Midbrain (tissue), 1 donor: ENCODE measurements around the gene FSCN2.

Experiments used
- DNase-seq: peaks from one replicate; lab custom pipeline; 2025; lab: John Stamatoyannopoulos, UW

The FSCN2 gene

GRCh38 chr17:81542431-81543338, 14.5 kb downstream of the FSCN2 start:
- no peak for DNase-seq

- DNase-seq, result no peak
These were observed 15.1 kb downstream of the FSCN2 start for GRCh38 chr17:81543339-81543675.

- DNase-seq, result no peak
These were observed 15.6 kb downstream of the FSCN2 start for GRCh38 chr17:81543756-81544155.

- DNase-seq, result no peak
These were observed 16.3 kb downstream of the FSCN2 start for GRCh38 chr17:81544281-81544974.

GRCh38 chr17:81545160-81545949, 17.2 kb downstream of the FSCN2 start:
- DNase-seq, result no peak

DNA sequence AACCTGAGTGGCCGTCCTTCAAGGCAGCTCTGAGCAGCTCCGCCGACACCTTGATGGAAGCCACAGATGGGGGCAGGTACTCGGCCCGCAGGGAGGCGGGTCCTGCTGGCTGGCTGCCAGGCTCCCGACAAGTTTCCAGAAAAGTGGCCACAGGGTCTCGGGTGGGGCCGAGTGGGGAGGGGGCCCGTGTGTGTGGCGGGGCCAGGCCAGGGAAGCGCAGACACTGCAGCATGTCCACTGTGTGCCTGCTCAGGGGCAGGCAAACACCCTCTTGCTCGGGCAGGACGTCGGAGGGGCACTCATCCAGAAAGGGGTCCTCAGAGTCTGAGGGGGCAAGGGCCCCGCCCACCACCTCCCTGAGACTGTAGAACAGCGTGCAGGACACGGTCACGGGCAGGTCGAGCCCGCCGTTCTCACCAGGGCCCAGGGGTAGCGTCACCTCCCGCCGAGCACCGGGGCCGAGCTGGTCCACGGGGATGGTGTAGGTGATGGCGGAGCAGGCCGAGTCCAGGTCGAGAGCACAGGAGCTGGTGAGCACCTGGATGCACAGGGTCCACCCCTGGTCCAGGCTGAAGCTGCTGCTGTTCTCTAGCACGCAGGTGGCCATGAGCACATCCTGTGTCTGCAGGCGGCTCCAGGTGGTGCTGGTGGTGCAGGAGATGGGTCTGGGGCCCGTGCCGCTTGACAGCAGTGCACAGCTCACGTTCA, 18.9 kb downstream of the FSCN2 start:
- DNase-seq, result no peak

DNA sequence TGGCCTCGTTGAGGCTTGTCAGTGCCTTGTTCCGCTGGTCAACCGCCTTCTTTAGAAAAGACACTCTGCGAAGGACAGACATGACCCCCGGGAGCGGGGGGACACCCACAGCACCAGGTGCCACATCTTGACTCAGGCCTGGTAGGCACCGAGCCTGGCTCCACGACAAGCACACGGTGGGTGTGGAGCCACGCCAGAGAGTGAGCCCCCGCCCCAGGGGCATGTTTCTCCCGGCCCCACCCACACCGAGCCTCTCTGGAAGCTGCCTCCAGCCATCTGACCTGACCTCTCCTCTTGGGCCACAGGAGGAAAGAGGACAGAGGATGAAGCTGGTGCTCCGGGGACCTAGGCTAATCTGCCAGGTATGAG, 19.4 kb downstream of the FSCN2 start:
- no peak for DNase-seq

GRCh38 chr17:81549031-81549557, 20.9 kb downstream of the FSCN2 start:
- no peak for DNase-seq

DNA sequence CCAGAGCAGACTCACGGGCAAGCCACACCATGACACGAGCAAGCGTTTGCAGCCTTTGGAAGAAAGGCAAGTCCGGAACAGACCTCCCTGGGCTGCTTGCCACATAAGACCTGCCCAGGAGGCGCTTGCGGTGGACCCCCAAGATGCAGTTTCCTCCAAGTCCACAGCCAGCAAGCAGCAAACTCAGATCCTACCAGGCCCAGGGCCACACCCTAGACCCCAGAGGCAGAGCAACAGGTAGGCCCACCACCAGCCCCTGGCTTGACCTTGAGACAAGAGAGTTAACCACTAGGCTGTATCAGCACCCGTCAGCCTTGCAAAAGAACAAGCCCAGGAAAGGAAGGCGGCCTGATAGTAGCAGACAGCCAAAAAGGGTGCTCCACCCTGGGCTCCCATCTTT, 21.6 kb downstream of the FSCN2 start:
- DNase-seq, result no peak

DNA sequence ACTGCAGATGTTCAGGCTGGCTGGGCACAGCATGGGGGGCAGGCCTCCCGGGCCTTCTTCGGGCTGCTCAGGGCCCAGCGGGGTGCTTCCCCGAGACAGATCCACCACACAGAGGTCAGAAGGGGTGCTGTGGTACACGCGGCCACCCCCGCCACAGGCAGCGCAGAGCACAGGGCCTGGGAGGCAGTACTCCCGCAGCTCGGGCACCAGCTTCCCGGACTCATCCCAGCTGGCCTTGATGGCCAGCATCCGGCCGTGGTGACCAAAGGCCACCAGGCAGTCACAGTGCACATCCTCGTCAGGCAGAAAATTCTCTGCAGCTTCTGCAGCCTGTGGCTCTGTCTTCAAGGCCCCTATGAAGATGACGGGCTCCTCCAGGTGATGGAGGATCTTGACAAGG, 22.1 kb downstream of the FSCN2 start:
- DNase-seq, result no peak

GRCh38 chr17:81550830-81551457, 22.8 kb downstream of the FSCN2 start:
- no peak for DNase-seq

- no peak for DNase-seq
These were observed 23.5 kb downstream of the FSCN2 start for GRCh38 chr17:81551458-81552243.

- DNase-seq, result peak; percentile 83
These were observed 24.3 kb downstream of the FSCN2 start, which contains the start of gene FAAP100 for GRCh38 chr17:81552244-81553017. FAAP100 (minus strand) TSS chr17:81552353; CDS start chr17:81552330, 23 bp downstream.

DNA sequence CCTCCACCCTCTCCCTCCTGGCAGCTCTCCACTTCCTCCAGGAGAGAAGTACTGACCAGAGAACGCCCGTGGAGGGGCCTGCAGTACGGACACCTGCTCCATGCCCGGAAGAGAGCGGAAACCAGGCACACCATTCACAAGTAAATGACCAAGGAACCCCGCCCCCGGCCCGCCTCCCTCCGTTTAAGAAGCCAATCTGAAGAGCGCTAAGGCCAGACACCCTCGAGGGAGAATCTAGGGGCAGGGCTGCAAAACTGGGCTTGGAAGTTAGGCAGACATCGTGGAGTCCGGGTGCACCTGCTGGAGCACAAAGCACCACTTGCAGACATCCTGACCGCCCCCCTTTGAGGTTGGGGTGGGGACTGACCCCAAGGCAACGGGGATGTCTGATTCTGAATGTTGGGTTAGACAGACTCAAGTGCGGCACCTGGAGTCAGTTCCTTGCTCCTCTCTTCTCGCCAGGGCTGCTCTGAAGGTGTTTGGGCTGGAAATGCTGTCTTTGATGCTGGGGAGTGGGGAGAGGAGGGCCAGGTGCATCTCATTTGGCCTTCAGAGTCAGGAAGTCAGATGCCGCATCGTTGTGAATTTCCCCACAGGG, 24.9 kb downstream of the FSCN2 start:
- peak; percentile 36 for DNase-seq

- no peak for DNase-seq
These were observed 25.5 kb downstream of the FSCN2 start for GRCh38 chr17:81553616-81554181.

GRCh38 chr17:81556175-81556691, 28.1 kb downstream of the FSCN2 start:
- DNase-seq, result no peak

GRCh38 chr17:81556863-81557262, 28.7 kb downstream of the FSCN2 start:
- no peak for DNase-seq

DNA sequence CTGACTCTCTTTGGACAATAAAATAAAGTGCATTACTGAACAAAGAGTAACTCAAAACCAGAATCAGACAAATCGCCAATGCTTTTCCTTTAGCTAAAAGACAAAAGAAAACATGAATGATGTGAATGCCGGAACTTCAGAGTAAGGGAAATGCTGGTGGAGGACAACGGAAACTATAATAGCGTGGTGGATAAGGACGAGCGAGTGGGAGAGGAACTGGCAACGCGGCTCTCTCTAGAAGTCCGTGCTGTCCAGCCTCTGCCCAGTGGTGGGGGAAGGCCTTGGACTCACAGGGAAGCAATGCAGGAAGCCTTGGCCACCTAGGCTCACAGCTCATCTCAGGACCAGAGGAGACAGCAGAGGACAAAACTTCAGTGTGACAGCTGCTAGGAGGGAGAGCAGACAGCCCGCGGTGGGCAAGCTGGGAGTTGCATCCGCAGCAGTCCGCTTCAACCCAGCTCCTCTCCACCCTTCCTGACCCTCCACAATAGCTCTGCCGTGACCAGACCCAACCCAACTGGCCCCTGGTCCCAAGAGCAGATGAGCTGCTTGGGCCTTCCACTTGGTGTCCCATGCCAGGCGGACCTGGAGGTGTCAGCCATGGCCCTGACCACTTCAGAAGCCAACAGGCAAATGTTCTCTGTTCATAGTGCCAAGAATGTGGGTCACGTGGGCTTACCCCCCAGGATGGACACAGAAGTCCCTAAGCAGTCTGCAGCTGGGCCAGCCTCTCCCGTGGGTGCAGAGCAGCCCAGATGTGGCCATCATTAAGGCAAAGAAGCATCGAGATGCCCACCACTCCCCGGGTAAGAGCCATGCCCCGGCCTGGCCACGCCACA, 29.3 kb downstream of the FSCN2 start:
- no peak for DNase-seq
